CD4-positive, alpha-beta T cell treated with Interleukin-10 for 1 hour (primary cell): Measurements from ENCODE around the gene OTOP3.
"Not testable (repeated sequence)": the region's sequence is repeated elsewhere in the genome, so short reads cannot be mapped to it uniquely, and the experiment has no call there.

Experiments
- DNase-seq: peaks from one replicate; pipeline ENCODE4 v3.0.0-alpha.2; 2020

The OTOP3 gene, protein sequence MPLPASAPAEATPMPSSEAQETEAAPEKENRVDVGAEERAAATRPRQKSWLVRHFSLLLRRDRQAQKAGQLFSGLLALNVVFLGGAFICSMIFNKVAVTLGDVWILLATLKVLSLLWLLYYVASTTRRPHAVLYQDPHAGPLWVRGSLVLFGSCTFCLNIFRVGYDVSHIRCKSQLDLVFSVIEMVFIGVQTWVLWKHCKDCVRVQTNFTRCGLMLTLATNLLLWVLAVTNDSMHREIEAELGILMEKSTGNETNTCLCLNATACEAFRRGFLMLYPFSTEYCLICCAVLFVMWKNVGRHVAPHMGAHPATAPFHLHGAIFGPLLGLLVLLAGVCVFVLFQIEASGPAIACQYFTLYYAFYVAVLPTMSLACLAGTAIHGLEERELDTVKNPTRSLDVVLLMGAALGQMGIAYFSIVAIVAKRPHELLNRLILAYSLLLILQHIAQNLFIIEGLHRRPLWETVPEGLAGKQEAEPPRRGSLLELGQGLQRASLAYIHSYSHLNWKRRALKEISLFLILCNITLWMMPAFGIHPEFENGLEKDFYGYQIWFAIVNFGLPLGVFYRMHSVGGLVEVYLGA

DNA sequence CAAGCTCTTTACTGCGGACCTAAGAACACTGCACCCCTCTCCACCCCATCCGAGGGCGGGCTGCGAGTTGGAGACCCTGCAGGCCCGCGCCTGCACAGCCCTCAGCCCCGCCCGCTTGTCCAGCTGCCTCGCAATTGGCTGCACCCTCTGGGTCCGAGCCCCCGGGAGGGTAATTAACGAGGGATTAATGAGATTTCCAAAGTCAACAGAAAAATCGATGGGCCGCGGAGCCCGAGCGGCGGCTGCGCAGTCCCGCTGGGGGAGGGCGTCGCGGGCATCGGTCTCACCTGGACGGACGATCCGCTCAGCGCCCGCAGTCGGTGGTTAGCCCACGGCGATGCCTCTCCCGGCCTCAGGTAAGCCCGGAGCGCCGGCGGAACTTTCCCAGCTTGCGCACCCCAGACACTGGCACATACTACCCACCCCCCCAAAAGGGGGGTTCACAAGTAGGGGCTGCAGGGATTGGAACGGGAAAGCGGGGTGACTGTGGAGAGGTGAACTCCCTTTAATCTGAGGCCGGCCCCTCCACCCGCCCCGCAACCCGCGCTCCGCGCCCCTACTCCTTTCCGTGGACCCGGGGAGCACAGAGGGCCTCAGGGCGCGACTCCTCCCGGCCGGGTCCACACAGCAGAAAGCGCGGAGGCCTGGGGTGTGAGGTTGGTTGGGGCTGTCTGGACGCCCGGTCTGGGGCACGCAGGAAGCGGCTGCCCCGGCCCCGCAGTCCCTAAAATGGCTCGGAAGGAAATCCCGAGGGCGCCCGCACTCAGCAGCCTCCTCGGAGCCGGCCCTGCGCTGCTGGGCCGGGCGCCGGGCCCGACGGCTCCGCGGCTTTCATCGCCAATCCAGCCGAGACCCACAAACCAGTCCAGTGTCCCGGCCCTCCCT, at the start of gene OTOP3:
OTOP3 (plus strand) TSS at position 314 of the 885 bp plus-strand sequence; CDS start at position 338, 24 bp downstream.
- DNase-seq = no peak

DNA sequence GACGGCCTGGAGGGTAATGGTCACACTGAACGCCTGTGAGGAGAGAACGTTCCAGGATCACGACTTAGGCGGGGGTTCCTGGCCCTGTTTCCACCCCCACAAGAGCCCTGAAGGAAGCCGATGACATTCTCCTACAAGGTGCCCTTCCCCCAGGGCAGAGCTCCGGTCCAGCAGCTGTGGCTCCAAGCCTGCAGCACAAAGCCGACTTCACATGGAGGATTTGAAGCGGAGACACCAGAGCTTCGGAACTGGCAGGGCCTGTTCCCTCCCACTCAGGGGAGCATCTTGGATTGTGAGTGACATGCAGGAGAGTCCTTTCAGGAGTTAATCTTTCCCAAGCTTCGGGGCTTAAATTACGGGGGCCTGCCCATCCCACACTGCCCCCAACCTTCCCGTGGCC, 47.2 kb upstream of the OTOP3 start:
- DNase-seq = no peak

DNA sequence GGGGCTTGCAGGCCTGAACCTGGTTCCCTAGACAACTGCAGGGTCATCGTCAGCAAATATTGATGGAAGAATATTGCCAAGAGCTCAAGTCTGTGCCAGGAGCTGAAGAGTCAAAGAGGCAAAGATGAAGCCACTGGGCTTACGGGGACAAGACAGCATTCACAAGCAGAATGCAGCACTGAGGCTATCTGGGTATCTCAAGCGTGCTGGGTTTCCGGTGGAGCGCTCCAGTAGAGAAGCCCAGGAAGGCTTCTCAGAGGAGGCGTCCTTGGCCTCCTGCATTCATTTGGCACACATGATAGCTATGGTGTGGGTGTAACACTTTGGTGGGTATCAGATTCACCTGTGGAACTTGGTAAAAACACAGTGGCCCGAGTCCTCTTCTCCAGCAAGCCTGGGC, 45.1 kb upstream of the OTOP3 start:
- DNase-seq = no peak

DNA sequence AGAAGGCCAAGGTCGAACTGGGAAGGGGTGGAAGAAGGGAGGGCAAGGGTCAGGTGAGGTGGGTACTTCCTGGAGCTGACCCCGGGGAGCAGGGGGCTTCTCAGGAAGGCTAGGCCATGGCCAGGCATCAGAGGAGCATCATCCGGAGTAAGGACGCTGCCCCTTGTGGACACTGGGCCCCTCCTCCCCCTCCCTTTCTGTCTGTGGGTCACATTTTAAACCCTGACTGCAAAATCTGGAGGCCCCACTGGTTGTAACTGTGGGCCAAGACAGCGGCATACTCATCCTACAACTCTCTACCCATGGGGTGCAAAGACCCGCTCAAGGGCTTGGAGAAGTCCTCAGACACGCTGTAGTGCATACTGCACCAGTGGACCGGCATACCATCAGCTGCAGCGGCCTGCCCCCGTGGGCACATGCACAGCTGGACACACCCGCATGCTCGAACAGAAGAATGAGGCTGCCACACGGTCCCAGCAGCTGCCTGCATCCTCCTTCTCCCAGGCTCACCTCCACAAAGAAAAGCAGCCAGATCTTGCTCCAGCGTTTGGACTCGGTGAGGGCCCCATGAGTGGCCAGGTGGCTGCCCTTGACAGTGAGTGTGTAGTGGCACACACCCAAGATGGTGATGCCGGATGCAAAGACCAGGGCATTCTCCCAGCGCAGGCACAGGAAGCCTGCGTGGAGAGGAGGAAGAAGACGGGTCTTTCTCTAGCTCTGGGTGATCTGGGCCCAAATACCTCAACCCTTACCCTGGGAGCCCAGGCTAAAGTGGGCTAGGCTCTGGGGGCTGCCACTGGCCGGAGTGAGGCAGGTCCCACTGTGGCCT, 43.5 kb upstream of the OTOP3 start:
- no peak for DNase-seq

DNA sequence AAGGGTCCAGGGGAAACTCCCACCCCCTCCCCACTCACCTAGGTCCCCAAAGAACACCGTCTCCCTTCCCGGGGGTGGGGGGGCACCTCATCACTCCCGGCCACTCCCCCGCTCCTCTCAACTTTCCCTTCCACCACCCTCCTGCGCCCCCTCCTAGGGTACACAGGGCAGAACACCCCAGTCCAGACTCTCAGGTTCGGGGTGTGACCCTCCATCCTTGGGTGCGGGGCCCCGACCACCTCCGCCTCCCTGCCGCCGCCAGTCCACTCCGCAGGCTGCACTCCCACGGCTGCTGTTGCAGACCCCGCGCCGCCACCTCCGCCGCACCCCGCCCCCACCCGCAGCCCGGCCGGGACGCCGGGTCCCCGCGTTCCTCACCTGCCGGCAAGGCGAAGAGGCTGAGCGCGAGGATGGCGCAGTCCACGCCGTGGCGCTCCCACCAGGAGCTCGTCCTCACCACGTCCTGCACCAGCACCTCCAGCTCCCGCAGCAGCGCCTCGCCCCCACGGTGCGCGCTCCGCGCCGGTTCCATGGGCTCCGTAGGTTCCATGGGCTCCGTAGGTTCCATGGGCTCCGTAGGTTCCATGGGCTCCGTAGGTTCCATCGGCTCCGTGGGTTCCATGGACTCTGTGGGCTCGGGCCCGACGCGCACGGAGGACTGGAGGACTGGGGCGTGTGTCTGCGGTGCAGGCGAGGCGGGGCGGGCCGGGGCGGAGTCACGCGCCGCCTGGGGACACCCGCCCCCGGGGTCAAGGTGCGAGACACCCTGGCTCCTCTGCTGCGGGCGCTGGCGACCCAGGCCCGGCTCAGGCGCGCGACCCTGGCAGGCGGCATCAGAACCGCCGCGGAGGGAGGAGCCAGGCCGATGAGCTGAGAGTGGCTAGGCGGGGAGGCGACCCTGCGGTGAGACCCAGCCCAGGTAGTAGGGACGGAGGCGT, 42.5 kb upstream of the OTOP3 start, which contains the start of gene FADS6:
FADS6 (minus strand) TSS at position 660 of the 938 bp plus-strand sequence; CDS start at position 622, 38 bp downstream.
- peak; percentile 7 for DNase-seq

DNA sequence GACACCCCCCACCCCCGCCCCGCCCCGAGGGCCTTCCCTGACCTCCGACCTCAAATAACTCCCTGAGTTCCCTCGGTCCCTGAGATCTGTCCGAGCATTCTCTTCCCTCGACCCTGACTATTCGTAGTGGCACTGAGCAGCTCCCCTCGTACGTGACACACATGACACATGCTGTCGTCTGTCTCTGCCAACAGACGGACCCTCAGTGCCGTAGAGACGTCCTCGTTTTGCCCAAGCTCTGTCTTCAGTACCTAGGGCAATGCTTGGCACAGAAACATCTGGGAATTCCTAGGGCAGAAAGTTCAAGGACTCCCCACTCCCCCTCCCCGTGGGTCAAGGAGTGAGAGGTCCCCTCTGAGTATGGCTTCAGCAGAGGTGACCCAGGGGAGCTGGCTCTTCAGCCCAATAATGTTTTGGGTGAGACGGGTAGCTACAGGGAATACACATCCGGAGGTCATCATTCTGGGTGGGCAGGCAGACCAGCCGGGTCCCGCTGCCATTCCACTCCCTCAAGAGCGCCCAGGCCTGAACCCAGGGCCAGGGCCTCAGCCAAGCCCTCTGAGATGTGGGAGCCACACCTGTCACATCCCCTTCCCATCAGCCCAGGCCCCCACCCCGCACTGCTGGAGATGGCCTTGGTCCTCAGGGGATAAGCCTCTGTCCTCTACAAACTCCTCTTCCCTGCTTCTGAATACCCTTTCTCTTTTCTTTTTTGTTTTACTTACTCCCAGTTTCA, 41.6 kb upstream of the OTOP3 start:
- DNase-seq = no peak

DNA sequence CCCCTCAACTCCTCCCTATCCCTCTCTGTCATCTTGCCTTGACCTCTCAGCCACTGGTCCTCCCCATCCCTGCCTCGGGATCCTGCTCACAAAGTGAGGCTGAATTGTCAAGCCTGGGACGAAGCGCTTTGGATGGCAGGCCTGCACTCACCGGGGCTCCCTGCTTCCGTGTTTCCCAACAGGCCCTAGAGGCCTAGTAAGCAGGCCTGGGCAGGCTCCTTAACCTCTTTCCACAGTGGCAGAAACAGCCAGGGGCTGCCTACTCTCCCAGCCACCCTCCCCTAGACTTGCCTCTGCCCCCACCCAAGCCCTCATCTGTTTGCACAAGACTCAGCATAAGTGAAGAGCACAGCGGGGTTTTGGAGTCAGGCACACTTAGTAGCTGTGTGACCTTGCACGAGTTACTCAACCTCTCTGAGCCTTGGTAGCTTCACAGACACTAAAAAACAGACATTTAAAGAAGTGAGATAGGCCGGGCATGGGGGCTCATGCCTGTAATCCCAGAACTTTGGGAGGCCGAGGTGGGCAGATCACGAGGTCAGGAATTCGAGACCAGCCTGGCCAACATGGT, 37.2 kb upstream of the OTOP3 start:
- DNase-seq = no peak

DNA sequence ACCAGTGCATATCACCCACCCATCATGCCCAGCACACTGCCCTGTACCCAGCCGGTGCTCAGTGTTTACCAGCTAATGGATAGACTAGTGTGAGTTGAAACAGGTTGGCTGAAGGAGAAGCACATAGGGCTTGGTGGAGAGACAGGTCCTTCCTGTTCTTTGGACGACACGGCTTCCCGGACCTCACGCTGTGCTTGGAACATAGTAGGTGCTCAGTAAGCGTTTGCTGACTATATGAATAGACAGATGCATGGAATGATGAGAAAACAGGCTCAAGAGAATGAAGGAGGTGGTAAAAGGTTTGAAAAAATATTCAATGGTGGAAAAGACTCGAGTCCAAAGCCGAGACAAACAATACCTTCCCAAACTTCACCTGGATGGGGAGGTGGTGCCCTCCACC, 35.5 kb upstream of the OTOP3 start:
- DNase-seq = no peak

DNA sequence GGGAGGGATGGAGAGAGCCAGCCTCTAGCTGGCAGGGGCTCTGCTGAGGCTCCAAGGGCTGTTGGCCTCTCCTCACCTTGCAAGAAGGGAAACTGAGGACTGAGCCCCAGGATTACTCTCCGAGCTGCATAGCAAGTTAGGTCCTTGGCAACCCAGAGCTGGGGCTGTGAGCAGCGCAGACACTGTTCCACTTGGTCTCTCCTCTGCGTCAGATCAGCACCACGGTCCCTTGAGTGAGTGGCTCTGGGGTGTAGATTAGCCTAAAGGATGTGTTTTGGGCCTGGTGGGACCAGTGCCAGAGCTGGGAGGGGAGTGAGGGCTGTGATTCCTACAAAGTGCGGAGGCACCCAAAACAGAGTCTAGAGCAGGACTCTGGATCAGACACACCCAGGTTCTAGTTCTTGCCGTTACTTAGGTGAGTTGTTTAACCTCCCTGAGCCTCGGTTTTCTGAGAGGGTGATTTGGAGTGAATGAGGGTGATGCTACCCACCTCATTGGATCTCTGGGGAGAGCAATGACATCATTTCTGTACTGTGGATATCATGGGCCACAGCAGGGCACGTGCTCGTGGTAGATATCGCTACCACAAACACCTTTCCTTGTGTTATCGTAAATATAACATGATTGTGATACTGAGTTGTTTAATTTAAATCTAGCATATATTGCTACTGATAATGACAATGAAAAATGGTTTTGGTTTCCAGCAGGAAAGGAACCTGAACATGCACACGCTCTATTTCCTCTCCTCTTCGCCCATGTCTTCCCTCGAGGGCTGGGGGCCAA, 34.2 kb upstream of the OTOP3 start:
- DNase-seq = no peak

DNA sequence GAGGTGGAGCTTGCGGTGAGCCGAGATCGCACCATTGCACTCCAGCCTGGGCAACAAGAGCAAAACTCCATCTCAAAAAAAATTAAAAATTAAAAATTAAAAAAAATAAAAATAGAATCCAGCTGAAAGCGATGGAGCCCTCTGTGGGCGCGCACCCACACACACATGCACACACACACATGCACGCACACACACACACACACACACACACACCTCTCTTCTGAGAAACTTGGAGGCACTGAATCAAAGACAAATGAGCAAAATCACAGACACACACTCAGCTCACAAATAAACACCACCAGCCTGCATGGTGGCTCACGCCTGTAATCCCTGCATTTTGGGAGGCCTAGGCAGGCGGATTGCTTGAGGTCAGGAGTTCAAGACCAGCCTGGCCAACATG, 32.7 kb upstream of the OTOP3 start:
- no peak for DNase-seq

DNA sequence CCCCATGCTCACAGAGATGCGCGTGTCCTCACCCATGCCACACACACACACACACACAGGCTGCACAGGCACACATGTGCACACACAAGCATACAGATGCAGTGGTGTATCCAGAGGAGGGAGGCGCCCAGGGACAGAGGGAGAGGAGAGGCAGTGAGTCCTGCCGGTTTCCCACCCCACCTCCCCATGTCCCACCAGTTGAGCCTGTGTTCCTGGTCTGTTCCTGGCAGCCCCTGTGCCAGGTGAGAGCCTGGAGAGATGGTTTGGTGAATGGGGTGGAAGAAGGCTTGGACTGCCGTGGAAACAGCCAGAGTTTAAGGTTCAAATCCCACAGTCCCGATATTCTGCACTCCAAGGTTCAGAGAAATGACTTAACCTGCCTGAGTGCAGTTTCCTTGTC, 32.0 kb upstream of the OTOP3 start:
- DNase-seq = no peak

DNA sequence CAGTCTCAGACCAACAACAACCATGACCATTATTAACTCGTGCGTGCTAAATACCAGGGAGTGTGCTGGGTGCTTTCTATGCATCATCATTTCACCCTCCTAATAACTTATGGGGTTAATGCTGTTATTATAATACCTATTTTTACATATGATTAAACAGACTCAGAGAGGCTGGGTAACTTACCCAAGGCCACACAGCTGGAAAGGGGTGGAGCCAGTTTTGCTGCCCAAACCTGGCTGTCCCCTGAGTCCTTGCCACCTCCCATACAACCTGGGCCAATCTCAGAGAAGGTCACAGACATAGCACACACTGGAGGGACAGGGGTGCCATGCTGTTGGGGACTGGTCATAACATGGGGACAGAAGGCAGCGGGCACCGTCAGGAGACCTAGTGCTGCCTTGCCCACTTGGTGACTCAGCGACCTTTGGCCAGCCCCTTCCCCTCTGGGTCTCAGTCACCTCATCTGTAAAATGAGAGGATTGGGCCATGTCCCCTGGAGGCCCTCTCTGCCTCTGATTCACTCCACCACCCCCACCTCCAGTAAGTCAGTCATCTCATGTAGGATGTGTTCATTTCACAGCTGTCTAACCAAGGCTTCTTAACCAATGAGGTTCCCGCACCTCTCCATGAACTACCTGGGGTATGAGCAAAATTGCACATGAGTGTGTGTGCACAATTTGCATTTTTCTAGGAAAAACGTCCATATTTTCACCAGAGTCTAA, 30.9 kb upstream of the OTOP3 start:
- no peak for DNase-seq

DNA sequence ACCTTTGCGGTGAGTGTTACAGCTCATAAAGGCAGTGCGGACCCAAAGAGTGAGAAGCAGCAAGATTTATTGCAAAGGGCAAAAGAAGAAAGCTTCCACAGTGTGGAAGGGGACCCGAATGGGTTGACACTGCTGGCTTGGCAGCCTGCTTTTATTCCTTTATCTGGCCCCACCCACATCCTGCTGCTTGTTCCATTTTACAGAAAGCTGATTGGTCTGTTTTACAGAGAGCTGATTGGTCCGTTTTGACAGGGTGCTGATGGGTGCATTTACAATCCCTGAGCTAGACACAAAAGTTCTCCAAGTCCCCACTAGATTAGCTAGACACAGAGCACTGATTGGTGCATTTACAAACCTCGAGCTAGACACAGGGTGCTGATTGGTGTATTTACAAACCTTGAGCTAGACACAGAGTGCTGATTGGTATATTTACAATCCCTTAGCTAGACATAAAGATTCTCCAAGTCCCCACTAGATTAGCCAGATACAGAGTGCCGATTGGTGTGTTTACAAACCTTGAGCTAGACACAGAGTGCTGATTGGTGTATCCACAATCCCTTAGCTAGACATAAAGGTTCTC, 29.4 kb upstream of the OTOP3 start:
- DNase-seq = peak; percentile 7

DNA sequence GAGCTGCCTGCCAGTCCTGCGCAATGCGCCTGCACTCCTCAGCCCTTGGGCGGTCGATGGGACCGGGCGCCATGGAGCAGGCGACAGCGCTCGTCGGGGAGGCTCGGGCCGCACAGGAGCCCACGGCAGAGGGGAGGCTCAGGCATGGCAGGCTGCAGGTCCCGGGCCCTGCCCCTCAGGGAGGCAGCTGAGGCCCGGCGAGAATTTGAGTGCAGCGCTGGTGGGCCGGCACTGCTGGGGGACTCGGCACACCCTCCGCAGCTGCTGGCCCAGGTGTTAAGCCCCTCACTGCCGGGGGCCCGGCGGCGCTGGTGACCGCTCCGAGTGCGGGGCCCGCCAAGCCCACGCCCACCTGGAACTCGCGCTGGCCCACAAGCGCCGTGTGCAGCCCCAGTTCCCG, 28.7 kb upstream of the OTOP3 start:
- DNase-seq = no peak

DNA sequence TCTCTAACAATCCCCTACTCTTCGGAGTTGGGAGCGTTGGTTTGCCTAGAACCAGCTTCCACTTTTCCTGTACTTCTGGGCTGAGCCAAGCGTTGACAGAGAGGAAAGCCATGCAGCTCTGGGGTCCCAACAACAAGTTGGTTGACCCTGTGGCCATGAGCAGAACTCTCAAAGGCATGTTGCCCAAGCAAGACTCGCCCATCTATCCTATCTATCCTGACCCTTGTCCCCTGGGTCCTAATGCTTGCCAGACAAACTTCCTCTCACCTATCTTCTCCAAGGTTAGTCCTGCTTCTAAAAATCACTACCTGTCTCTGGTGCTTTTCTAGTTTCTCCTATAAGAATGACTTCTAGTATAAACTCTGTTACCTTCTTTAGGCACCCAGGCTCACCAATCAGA, 26.6 kb upstream of the OTOP3 start:
- not testable (repeated sequence) for DNase-seq

DNA sequence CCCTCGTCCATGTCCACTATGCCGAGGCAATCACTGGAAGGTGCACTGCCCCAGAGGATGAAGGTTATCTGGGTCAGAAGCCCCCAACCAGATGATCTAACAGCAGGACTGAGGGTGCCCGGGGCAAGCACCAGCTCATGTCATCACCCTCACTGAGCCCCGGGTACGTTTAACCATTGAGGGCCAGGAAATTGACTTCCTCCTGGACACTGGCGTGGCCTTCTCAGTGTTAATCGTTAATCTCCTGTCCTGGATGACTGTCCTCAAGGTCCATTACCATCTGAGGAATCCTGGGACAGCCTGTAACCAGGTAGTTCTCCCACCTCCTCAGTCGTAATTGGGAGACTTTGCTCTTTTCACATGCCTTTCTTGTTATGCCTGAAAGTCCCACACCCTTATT, 24.3 kb upstream of the OTOP3 start:
- DNase-seq = not testable (repeated sequence)

DNA sequence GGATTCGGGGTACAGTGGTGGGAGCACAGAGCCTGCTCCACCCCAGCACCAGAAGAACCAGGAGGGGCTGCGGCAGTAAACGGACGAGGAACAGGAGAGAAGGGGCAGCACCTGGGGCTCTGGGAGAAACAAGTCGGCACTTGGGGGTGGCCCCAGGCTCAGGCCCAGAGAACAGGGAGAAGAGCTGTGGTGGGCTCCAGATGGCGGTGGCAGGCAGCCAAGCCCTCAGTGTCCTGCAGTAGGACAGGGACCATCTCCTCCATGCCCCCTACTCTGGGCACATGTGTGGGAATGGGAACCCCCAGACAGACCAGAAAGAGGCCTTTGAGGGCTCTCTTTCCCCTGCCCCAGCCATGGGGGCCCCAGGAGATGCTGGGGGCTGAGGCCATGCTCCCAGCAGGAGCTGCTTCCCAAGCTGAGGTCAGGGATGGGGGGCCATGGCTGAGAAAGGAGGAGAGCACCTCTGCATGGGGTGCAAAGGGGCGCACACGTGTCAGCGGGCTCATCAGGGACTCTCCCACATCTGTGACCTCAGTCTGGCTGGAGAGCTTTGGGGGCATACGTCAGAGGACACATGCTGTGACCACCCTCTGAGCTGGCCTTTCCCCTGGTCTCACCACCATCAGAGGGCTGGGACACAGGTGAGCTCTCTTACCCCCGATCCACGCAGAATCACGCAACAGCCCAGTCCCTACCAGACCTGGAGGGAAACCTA, 19.4 kb upstream of the OTOP3 start:
- no peak for DNase-seq

DNA sequence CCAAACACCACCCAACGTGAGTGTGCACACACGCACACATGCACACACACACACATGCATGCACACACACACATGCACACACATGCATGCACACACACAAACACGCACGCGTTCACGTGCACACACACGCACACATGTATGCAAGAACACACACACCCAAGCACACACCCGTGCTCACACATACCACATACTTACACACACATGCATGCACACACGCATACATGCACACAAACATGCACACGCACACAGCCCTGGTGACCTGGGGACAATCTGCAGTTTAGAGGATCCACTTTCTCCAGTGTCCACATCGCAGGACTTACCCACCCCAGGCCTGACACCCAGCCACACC, 18.9 kb upstream of the OTOP3 start:
- DNase-seq = no peak
